GM21447 (cell line): ENCODE results near the gene RFX3.
A peak's percentile ranks its signal among the peaks of the same experiment; 100 is the strongest.

Experiments used
- ATAC-seq: cut with Tn5 transposase; IDR thresholded peaks from one replicate; pipeline ENCODE4 v1.9.1; 2021; ENCODE audit not compliant: unreplicated experiment

RFX3 gene

DNA sequence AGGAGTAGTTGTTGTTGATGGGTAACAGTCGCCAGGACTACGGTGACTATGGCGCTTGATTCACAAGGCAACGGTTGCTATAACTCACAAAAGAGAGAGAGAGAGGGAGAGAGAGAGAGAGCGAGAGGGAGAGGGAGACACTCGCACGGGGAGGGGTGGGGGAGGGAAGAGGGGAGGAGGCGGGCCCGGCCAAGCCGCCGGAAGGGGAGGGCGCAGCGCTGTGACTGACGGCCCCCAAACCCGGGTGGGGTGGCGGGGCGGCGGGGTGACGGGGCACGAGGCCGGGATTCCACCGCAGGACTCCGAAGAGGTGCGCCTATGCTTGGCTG lies at the start of gene RFX3:
Gene RFX3, minus strand, starts transcription at position 166 of the 329 bp plus-strand sequence. CDS start 130,413 bp downstream, outside the sequence.
- peak; percentile 48 for ATAC-seq

DNA sequence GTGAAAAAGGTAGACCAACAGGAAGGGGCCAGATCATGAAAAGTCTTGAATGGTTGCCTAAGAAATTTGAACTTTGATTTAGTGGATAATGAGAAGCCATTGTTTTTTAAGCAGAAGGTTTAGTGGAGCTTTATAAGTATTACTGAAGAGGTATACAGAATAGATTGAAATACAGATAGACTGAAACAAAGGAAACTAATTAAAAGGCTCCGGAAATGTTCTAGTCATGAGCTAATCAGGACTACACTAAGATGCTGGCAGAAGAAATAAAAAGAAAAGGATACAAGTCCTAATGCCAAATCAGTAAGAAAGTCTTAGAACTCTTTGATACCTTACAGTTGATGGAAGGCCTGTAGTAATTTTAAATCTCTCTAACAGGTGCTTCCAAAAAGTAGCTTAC lies 45.7 kb upstream of the RFX3 start:
- no peak for ATAC-seq

DNA sequence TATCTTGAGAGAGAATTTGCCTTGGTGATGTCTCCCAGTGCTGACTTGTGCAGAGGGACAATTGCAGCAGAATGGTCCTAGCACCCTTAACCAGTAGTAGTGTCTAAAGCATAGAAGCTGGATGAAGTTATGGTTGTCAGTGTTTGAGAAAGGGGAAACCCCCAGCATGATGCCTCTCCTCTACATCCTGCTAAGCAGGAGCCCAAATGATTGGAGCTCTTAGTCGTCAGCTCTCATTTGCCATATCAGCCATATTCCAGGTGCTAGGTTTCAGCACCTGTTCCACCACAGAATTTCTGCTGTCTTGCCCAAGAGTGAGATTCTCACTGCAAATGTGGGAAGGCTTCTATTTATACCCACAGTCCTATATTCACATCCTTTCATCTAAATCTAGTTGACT lies 43.7 kb upstream of the RFX3 start:
- no peak for ATAC-seq

DNA sequence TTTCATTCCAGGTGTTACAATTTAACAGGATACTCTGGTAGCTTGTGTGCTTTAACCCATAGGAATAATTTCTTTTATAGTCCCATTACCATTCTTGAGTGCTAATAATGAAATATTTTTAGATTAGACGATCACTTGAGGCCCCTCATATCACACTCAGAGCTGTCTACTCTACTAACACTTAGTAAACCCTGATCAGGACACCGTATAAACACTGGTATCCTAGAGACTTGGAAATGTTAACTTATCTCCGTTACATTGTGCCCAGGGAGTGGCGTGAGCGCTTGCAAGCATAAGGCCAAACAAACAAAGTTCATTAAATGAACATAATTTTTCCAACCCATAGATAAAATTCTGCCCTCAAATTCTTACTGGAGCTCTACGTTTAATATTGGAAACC lies 42.2 kb upstream of the RFX3 start:
- ATAC-seq, result no peak

DNA sequence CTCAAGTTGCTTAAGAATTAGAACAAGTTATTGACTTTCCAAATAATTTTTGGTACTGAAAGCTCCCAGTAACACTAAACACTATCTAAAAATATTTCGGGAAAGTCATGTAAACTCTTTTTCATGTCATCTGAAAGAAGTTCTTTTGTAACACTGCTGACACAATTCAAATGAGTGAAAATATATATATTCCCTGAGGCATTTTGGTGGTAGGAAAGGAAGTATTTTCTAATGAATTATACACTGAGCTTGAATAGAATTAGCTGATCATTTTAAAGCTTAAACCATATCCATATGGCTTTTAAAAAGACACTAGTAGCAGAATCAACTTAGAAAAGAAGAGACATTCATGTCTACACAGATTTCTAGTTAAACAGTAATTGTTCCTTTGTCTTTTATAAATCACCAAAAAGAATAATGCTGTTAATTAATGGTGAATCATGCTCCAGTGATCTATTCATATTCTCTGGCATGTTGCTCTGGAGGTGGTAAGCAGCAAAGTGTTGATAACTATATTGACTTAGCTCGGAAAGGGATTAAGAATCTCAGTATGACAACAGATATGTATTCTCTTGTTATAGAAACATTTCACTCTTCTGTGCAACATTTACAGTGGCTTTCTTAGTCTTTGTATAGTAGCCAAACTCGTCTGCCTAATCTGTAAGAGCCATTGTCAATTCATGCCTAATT lies 27.4 kb upstream of the RFX3 start:
- ATAC-seq, result no peak

DNA sequence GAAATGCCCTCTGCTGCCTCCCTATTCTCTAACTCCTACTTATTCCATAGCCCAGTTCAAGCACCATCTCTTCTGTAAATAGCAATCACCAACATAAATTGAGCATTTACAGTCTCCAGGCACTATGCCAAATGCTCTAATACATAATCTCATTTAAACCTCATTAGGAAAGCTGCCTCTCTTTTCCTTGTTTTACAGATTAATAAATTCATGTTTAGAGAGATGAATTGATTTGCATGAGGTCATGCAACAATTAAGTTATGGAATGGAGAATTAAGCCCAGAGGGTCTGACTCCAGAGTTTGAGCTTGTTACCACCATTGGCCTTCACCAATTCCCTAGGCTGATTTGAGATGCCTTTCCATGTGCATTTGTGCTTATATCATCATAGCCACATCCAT lies 23.4 kb upstream of the RFX3 start:
- no peak for ATAC-seq

DNA sequence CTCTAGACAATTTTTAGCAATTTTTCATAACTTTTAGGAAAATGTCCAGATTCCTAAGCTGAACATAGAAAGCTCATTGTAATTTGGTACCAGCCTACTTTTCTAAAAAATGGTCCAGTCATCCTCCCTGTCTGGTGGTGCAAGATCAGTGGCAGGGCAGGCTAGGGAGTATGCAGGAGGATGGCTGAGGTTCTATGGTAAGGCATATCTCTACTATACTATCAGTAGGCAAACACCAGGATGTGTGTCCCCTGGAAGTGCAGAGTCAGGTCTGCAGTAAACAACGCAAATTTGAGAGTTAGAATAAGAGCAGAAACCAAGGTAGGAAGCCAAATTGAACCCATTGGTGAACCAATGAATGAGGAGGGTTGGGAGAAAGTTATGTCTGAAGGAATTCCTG lies 22.8 kb upstream of the RFX3 start:
- ATAC-seq, result no peak

DNA sequence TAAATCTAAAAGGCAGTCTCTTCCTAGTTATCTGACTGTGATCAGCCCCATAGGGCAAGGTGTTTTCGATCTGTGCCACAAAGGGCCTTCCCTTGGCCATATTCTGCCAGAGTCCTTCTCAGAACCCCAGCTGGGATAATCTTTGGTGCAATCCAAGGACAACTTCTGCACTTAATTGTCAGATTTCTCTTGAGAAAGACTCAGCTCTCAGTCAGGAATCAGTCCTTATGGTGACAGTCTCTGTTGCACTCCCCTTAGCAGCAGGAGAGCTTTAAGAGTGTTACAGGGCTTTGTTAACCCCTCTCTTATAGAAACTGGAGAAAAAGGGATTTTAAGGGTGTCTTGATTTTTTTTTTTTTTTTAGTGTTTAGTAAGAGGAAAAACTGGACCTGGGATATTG lies 15.4 kb upstream of the RFX3 start:
- ATAC-seq, result no peak

DNA sequence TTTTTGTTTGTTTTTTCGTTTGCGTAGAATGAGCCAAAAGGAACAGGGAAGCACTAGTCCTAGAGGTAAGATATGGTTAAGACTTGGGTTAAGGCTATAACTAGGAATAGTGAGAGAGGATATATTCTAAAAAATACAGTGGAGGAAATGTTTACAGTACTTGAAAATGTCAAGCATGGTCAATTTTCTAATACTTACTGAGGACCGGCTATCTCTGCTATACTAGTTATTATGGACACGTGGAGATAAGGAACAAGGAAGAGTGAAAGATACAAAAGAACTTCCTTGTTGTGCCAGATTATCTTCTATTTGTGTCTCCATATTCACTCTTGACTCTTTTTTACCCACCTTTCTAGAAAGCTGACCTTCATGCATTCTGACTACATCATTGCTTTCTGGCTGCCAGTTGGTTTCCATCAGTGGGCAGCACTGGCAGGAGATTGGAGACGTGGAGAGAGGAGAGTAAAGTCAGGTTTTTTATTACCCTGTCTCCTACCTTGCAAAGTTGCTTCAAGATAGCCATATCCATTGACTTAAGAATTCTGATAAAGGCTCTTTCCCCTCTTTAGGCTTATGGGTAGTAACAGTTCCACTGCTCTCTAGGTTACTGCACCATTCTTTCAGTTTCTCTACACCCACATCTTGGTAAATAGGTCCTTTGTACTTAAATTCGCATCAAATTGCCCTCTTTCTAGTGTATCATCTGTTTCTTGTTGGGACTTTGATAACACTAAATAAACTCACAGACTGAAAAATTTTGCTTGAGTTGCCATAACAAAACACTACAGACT lies 9.0 kb upstream of the RFX3 start:
- no peak for ATAC-seq

DNA sequence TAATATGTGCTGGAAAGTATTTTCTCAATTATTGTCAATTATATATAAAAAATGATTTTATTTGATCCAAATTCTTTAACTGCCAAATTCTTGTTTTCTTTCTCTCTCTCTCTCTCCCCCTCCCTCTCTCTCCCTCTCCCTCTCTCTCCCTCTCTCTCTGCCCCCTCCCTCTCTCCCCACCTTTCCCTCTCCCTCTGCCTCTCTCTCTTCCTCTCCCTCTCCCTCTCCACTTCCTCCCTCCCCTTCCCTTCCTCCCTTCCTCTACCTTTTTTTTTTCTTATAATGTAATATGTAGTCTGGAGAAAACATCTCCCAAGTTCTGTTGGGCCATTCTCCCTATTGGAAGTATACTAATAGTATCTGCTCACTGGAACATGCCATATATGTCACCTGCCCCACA lies 6.4 kb upstream of the RFX3 start:
- ATAC-seq, result no peak

DNA sequence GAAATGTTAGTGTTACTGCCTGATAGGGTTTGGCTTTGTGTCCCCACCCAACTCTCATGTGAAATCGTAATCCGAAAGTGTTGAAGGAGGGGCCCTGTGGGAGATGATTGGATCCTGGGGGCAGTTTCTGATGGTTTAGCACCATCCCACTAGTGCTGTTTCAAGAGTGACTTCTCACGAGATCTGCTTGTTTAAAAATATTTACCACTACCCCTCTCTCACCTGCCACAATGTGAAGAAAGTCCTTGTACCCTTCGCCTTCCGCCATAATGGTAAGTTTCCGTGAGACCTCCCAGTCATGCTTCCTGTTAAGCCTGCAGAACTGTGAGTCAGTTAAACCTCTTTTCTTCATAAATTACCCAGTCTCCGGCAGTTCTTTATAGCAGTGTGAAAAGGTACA lies 2.6 kb upstream of the RFX3 start:
- ATAC-seq, result no peak

DNA sequence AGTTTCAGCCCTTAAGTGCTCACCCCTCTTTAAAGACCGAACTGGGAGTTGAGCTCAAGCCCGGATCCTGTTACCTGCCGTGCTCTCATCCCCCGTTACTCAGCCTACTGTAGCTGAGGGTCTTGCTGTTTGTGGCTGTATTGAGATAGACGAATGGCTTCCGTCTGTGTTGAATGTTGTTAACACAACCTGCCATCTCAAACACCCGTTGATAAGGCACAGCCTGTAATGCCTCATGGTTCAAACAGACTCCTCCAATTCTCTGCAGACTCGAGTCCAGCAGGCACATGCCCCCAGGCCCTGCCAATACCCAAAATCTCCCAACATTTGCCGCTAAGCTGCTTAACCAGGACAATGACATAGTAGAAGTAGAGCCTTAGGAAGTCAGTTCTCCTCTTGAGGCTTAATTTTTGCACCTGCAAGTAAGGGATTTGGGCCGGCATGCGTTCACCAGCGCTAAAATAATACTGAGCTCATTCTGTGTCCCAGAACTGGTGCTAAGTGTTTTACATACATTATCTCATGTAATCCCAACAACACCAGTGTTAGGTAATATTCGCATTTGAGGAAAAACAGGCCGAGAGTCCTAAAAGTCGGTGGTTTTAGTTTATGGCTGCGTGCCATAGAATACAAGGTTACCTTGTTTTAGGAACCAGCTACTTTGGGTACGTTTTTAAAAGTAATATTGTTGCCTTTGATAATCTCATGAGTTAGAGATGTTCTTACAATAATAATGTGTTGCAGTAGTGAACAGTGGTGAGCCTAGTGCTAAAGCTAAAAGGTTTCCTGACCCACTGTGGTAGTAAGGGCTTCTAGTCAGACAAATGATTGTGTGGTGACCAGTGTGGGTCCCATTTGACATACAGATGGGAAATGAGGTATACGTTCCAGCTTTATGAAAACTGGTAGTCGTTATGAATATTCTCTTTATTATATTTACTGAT lies 1.5 kb upstream of the RFX3 start:
- ATAC-seq, result no peak

DNA sequence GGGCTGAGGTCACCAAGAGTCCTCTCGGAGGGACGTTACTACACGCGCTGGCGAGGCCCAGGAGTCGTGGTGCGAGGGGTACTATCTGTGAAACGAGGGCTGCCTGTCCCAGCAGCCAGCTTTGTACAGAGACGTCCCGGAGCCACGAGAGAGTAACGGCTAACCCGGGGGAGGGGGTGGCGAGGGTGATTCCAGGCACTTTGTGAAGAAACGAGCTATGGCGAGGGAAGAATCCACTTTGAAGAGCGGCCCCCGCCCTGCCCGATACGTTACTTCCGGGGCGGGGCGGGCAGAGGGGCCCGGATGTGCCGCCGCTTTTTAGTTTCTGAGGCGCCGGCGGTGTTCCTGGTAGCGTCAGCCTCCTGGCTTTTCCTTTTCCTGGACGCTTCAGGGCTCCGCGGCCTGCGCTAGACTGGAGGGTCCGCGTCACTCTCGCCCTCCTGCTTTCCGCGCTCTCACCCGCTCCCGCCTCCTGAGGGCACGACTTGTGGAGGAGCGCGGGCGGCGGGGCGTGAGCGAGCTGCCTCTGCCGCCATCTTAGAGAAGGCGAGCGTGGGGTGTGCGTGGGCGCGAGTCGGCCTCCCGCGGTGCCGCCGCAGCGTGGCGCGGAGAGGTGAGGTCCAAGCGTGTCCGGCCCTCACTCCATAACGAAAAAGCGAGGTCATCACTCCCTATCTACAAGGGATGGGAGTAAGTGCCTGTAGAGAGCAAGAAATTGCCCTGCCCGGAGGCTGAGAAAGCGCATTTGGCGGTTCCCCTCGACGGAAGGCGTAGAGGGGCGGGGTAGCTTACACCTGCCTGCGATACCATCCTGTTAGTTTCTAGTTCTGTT lies 580 bp upstream of the RFX3 start:
- peak; percentile 62 for ATAC-seq

DNA sequence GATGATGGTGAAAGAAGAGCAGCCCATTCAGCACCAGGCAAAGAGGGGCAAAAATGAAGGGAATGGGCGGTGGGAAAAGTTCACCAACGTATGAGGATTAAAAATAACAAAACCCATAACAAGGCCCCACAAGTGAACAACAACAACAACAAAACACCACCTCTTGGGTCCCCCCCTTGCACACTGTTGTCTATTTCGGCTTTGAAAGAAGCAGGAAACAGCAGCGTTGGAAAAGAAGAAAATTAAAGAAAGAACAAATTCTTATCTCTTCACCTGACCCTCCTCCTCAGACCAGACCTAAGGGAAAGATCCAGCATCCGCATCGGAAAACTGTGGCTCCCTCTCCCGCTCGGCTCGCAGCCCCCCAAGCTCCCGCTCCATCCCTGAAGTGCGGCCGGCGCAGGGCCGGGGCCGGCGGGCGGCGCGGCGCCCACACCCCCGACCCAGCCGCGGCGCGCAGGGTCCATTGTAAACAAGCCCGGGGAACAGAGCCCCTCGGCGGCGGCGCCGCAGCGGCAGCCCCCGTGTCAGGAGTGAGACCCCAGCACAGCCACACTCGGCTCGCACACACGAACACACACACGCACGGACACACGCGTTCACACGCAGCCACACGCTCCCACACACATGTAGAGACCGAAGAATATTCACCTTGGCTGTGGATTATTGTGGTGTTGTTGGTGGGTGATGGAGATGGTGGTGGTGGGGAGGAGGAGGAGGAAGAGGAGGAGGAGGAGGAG lies 535 bp downstream of the RFX3 start:
- ATAC-seq, result no peak

DNA sequence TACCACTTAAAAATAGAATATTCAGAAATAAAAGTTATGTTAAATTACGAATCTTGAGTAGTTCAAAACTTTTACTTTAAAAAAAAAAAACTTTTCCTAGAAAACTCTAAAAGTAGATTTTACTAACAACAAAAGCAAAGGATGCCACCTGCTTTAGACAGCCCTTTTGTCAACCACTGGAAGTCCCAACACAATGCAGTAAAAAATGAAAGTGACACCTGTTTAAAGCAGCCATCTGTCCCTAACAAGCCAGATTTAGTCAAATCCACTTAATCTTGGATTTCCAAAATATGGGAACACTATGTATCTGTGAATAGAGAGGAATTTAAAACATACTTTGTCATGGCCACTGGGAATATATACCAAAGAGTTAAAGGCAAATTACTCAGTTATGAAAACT lies 3.8 kb downstream of the RFX3 start:
- ATAC-seq, result no peak

DNA sequence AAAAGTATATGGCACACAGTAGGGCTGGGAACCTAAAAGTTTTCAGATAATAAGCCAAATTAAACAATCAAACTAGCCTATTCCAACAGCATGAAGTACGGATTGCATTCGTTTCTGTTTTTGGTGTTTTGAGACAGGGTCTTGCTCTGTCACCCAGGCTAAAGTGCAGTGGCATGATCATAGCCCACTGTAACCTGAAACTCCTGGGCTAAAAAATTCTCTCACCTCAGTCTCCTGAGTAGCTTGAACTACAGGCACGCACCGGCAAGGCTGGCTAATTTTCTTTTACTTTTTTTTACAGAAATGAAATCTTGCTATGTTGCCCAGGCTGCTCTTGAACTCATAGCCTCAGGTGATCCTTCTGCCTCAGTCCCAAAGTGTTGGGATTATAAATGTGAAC lies 5.2 kb downstream of the RFX3 start:
- no peak for ATAC-seq

DNA sequence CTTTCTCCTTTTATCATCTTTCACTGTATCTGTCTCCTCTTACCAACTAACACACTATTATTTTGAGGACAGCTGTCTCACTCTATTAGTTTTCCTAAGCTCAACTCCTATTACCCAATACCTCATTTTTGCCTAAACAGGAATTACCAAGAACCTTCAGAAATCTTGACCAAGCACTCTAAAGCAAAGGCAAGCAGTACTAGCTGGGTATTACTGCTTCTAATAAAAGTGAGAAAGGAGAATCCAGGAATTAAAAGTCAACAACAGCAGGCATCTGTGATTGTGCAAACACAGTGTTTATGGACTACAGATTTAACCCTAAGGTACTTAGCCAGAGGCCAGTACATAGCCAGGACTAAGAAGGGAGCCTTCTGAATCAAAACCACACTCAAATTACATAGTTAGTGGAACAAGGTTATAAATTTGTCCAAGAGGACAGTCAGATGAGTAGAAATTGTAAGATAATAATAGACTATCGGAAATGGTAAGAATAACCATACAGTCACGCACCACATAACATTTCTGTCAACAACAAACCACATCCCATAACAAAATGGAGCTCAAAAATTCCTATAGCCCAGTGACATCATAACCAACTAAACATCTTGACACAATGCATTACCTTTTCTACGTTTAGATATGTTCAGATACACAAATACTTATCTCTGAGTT lies 8.3 kb downstream of the RFX3 start:
- ATAC-seq, result no peak

DNA sequence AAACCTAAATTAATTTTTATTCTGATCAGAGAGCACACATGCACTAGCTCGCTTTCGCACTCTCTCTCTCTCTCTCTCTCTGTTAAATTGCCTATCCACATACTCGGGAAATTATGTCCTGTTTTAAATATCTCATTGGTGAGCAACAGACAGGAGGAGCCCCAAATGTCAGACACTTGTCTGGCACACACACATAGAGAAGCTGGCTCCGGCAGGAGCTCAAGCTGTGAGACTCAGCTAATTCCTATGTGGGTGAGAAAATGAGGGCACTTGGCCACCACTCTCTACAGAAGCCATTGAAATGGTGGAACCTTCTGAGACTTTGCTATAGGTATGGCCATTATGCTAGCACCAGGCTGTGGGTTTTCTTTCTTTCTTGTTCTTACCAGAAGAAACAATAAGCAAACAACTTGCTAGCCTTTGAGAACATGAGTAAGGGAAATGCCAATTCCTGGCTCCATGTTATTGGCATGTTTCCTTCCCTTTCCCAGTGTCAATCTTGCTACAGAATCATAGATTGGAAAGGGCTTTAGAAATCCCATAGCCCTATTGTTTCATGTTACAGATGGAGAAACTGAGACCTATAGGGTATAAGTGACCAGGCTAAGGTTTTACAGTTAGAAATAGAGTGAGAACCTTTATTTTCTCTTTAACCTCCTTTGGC lies 9.0 kb downstream of the RFX3 start:
- no peak for ATAC-seq

DNA sequence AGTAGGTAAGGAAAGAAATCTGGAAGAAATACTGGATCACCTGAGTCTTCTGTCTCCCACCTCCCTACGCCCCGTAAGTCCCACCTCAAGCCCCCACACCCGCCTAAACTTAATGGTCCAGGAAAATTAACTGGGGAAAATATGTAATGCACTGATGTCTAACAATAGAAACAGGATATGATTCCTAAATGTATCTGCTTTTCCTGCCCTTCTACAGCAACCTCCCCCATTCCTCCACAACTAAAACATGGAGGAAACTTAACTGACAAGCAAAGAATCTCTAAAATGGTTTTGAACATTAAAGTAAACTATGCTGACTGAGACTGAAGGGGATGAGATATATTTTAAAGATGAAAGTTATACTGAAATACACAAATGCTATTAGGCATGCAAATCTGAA lies 10.4 kb downstream of the RFX3 start:
- ATAC-seq, result no peak
